Measurements from ENCODE around the gene LYPD3. TPM values are rescaled to one million over a fixed set of nuclear protein-coding genes. Genes with fewer than 3 reads are reported as not detected.
"Not testable (repeated sequence)": the region's sequence is repeated elsewhere in the genome, so short reads cannot be mapped to it uniquely, and the experiment has no call there.

LYPD3 gene
- total RNA-seq, 1 donor from 2014 or later = 0.56 TPM

DNA sequence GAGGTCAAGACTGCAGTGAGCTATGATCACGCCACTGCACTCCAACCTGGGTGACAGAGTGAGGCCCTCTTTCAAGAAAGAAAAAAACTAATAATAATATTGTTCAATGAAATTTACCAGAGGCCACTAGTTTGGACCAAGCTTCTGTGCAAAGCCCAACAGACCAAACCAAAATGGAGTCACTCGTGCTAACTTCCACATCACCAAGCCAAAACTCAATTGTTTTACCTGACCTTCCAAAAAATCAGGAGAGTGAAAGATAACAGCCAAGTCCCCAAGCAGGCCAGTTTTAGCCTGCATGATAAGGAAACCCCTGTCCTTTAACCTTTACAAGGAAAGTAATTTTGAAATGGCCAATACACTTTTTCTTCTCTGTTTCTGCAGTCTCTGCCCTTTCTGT is 20.0 kb downstream of the LYPD3 start:
- Mint-ChIP-seq H3K27ac (ENCODE audit: unreplicated experiment) (no peak overlapping the region), H3K9me3 (ENCODE audit: unreplicated experiment) (peaks cover 3% of the 10 kb centered on the region), H3K36me3 (ENCODE audit: unreplicated experiment) (no peaks in the 10 kb centered on the region), H3K4me1 (ENCODE audit: low read depth, unreplicated experiment) (no peaks in the 10 kb centered on the region), H3K27me3 (ENCODE audit: unreplicated experiment) (peaks cover 4% of the 10 kb centered on the region), H3K4me3 (ENCODE audit: unreplicated experiment) (no peak overlapping the region)
- TF ChIP-seq, protein P1, sequence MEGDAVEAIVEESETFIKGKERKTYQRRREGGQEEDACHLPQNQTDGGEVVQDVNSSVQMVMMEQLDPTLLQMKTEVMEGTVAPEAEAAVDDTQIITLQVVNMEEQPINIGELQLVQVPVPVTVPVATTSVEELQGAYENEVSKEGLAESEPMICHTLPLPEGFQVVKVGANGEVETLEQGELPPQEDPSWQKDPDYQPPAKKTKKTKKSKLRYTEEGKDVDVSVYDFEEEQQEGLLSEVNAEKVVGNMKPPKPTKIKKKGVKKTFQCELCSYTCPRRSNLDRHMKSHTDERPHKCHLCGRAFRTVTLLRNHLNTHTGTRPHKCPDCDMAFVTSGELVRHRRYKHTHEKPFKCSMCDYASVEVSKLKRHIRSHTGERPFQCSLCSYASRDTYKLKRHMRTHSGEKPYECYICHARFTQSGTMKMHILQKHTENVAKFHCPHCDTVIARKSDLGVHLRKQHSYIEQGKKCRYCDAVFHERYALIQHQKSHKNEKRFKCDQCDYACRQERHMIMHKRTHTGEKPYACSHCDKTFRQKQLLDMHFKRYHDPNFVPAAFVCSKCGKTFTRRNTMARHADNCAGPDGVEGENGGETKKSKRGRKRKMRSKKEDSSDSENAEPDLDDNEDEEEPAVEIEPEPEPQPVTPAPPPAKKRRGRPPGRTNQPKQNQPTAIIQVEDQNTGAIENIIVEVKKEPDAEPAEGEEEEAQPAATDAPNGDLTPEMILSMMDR (IDR thresholded peaks at IDR 0.05; ENCODE audit: partially characterized antibody, unreplicated experiment) = no peak
- DNase-seq = no peak

DNA sequence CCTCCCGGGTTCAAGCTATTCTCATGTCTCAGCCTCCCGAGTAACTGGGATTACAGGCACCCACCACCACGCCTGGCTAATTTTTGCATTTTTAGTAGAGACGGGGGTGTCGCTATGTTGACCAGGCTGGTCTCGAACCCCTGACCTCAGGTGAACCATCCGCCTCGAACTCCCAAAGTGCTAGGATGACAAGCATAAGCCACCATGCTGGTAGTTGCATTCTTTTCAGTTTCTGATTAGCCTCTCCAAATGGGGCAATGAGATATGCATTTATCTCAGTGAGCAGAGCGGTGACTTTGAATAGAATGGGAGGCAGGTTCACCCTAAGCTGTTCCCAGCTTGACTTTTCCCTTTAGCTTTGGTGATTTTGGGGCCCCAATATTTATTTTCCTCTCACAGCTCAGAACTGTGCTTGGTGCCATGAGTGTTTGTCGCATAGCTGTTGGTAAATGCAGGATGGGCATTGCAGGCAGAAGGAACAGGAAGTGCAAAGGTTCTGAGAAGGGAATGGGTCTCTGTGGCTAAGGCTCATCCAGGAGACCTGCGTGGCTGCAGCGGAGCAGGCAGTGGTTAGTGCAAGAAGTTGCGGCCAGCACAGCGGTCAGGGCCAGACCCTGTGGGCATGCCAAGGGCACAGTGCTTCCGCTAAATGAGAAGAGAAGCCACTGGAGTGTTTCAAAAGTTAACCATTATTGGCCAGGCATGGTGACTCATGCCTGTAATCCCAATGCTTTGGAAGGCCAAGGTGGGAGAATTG is 20.7 kb downstream of the LYPD3 start:
- Mint-ChIP-seq H3K27ac (ENCODE audit: unreplicated experiment) (no peak overlapping the region), H3K4me3 (ENCODE audit: unreplicated experiment) (no peak overlapping the region), H3K36me3 (ENCODE audit: unreplicated experiment) (no peaks in the 10 kb centered on the region), H3K9me3 (ENCODE audit: unreplicated experiment) (peaks cover 3% of the 10 kb centered on the region), H3K27me3 (ENCODE audit: unreplicated experiment) (peaks cover 4% of the 10 kb centered on the region), H3K4me1 (ENCODE audit: low read depth, unreplicated experiment) (no peaks in the 10 kb centered on the region)
- no peak for DNase-seq
- TF ChIP-seq, protein P1 (IDR thresholded peaks at IDR 0.05; ENCODE audit: partially characterized antibody, unreplicated experiment) = no peak

DNA sequence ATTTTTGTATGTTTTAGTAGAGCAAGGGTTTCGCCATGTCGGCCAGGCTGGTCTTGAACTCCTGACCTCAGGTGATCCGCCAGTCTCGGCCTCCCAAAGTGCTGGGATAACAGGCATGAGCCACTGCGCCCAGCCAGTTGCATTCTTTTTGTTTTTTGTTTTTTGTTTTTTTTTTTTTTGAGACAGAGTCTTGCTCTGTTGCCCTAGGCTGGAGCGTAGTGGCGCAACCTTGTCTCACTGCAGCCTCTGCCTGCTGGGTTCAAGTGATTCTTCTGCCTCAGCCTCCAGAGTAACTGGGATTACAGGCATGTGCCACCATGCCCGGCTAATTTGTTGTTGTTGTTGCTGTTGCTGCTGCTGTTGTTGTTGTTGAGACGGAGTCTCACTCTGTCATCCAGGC is 21.3 kb downstream of the LYPD3 start:
- DNase-seq; H3K4me3 Mint-ChIP-seq (ENCODE audit: unreplicated experiment); H3K27ac Mint-ChIP-seq (ENCODE audit: unreplicated experiment); H3K27me3 Mint-ChIP-seq (ENCODE audit: unreplicated experiment); H3K9me3 Mint-ChIP-seq (ENCODE audit: unreplicated experiment); H3K4me1 Mint-ChIP-seq (ENCODE audit: low read depth, unreplicated experiment); H3K36me3 Mint-ChIP-seq (ENCODE audit: unreplicated experiment): not testable (repeated sequence)

DNA sequence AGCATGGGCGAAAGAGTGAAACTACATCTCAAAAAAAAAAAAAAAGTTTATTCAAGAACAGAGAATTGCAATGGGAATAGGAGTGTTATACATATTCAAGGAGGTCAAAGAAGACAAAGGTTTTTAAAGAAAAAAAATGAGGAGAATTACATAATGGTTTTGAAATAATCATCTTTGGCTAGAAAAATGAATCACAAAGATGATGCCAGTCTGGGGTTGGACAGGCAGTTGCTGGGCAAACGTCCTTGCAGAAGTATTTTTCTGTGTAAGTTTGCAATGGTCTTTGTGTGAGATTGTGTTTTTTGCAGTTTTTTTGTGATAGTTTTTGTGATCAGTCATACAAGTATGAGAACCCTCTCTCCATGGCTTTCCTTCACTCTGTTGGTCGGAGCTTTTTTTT is 23.7 kb downstream of the LYPD3 start:
- Mint-ChIP-seq H3K27ac (ENCODE audit: unreplicated experiment) (no peak overlapping the region), H3K27me3 (ENCODE audit: unreplicated experiment) (peaks cover 6% of the 10 kb centered on the region), H3K9me3 (ENCODE audit: unreplicated experiment) (peaks cover 2% of the 10 kb centered on the region), H3K36me3 (ENCODE audit: unreplicated experiment) (no peaks in the 10 kb centered on the region), H3K4me3 (ENCODE audit: unreplicated experiment) (no peak overlapping the region), H3K4me1 (ENCODE audit: low read depth, unreplicated experiment) (peaks cover 2% of the 10 kb centered on the region)
- TF ChIP-seq, protein P1 (IDR thresholded peaks at IDR 0.05; ENCODE audit: partially characterized antibody, unreplicated experiment) = no peak
- no peak for DNase-seq

DNA sequence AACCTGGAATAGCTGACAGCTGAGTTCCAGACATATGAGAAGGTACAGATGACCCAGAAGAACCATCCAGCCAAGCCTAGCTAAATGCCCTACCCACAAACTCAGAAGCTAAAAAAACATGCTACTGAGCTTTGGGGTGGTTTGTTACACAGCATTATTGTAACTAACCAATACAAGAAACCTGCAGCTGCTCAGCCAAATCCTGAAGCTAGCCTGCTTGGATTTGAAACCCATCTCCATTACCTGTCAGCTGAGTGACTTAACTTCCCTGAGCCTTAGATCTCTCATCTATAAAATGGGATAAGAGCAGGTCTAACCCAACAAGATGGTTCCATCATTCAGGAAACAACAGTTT is 25.7 kb downstream of the LYPD3 start:
- TF ChIP-seq, protein P1 (IDR thresholded peaks at IDR 0.05; ENCODE audit: partially characterized antibody, unreplicated experiment) = no peak
- Mint-ChIP-seq H3K27ac (ENCODE audit: unreplicated experiment) (no peak overlapping the region), H3K36me3 (ENCODE audit: unreplicated experiment) (peaks cover 3% of the 10 kb centered on the region), H3K4me3 (ENCODE audit: unreplicated experiment) (no peak overlapping the region), H3K27me3 (ENCODE audit: unreplicated experiment) (peaks cover 5% of the 10 kb centered on the region), H3K9me3 (ENCODE audit: unreplicated experiment) (peaks cover 3% of the 10 kb centered on the region), H3K4me1 (ENCODE audit: low read depth, unreplicated experiment) (peaks cover 2% of the 10 kb centered on the region)
- DNase-seq = no peak

Measured in glutamatergic neuron (in vitro differentiated cells).